Measurements from ENCODE around the gene KHDC1L.
"Not testable (repeated sequence)": the region's sequence is repeated elsewhere in the genome, so short reads cannot be mapped to it uniquely, and the experiment has no call there.

KHDC1L gene

GRCh38 chr6:73262671-73263569 is 37.6 kb upstream of the KHDC1L start, which contains the start of gene KHDC1:
TSS of gene KHDC1 (minus strand) at chr6:73263196. CDS start at chr6:73242517, 20,679 bp downstream.
- TF ChIP-seq POLR2AphosphoS5 (IDR thresholded peaks at IDR 0.05; ENCODE audit: low read depth): no peak
- peak; percentile 81 for TF ChIP-seq GABPA (IDR thresholded peaks at IDR 0.05; ENCODE audit: low read depth)
- no peaks in the 10 kb centered on the region for H3K27me3 ChIP-seq (ENCODE audit: insufficient read depth, poor library complexity, severe bottlenecking)
- DNase-seq (ENCODE audit: low read depth in 1 of 2, low spot score in 1 of 2): peak; percentile 30 to 35
- H3K4me3 ChIP-seq (replicated peaks; ENCODE audit: insufficient read depth, low read length): peak within 1 kb of the TSS; percentile 60
- H3K27ac ChIP-seq (replicated peaks): 0 out of 2 replicates have a peak within 1 kb of the TSS, but pooled peaks have one; percentile 18

DNA sequence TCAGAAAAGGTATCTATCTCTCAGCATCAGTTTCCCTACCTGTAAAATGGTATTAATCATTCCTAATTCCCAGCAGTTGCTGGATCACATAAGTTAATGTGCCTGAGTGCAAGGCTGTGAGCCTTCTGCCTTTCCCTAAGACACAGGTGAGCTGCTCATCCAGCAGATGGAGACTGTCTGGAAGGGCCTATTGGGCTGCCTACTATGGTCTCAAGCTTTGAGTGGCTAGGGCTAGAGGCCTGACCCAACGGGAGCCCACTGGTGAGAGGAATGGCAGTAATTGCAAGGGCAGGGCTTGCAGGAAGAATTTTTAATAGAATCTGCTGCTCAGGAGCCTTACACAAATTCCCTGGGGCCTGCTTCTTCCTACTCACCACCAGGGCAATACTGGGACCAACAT is 33.4 kb upstream of the KHDC1L start:
- no peak for TF ChIP-seq SPI1 (IDR thresholded peaks at IDR 0.05; ENCODE audit: borderline replicate concordance, low read depth)
- no peak for TF ChIP-seq CTCF (IDR thresholded peaks at IDR 0.05; ENCODE audit: insufficient read depth, low read length)
- TF ChIP-seq POLR2AphosphoS5 (IDR thresholded peaks at IDR 0.05; ENCODE audit: low read depth): no peak
- H3K4me3 ChIP-seq (replicated peaks; ENCODE audit: insufficient read depth, low read length): no peak overlapping the region
- H3K27me3 ChIP-seq (ENCODE audit: insufficient read depth, poor library complexity, severe bottlenecking): no peaks in the 10 kb centered on the region
- no peak overlapping the region for H3K27ac ChIP-seq (replicated peaks)
- DNase-seq (ENCODE audit: low read depth in 1 of 2, low spot score in 1 of 2): no peak

- H3K4me3 ChIP-seq (replicated peaks; ENCODE audit: insufficient read depth, low read length); H3K27me3 ChIP-seq (ENCODE audit: insufficient read depth, poor library complexity, severe bottlenecking); H3K27ac ChIP-seq (replicated peaks); DNase-seq (ENCODE audit: low read depth in 1 of 2, low spot score in 1 of 2): not testable (repeated sequence)
These were observed 29.0 kb upstream of the KHDC1L start for GRCh38 chr6:73254323-73254722.

DNA sequence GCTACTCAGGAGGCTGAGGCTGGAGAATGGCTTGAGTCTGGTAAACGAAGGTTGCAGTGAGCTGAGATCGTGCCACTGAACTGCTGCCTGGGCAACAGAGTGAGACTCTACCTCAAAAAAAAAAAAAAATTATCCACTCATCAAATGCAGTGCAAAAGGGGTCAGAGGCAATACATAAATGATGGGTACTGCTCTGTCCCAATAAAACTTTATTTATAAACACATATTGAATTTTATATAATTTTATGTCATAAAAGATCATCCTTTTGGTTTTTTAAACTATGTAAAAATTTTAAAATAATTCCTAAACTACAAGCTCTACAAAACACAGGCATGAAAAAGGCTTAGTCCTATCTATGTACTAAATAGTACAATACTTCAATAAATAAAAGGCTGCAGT is 27.4 kb upstream of the KHDC1L start:
- no peak for DNase-seq (ENCODE audit: low read depth in 1 of 2, low spot score in 1 of 2)
- TF ChIP-seq POLR2AphosphoS5 (IDR thresholded peaks at IDR 0.05; ENCODE audit: low read depth) (no peak), GABPA (IDR thresholded peaks at IDR 0.05; ENCODE audit: low read depth) (no peak), REST (IDR thresholded peaks at IDR 0.05; ENCODE audit: insufficient replicate concordance, low read depth) (no peak), CTCF (IDR thresholded peaks at IDR 0.05; ENCODE audit: insufficient read depth, low read length) (no peak), SPI1 (IDR thresholded peaks at IDR 0.05; ENCODE audit: borderline replicate concordance, low read depth) (no peak)
- no peak overlapping the region for H3K27ac ChIP-seq (replicated peaks)

GRCh38 chr6:73250016-73250415 is 24.7 kb upstream of the KHDC1L start:
- TF ChIP-seq CTCF (IDR thresholded peaks at IDR 0.05; ENCODE audit: insufficient read depth, low read length): no peak
- TF ChIP-seq REST (IDR thresholded peaks at IDR 0.05; ENCODE audit: insufficient replicate concordance, low read depth): no peak
- TF ChIP-seq SPI1 (IDR thresholded peaks at IDR 0.05; ENCODE audit: borderline replicate concordance, low read depth): no peak
- TF ChIP-seq GABPA (IDR thresholded peaks at IDR 0.05; ENCODE audit: low read depth): no peak
- no peak for TF ChIP-seq POLR2AphosphoS5 (IDR thresholded peaks at IDR 0.05; ENCODE audit: low read depth)
- DNase-seq (ENCODE audit: low read depth in 1 of 2, low spot score in 1 of 2): no peak
- Histone ChIP-seq H3K4me3 (replicated peaks; ENCODE audit: insufficient read depth, low read length) (no peak overlapping the region), H3K27me3 (ENCODE audit: insufficient read depth, poor library complexity, severe bottlenecking) (peaks cover 19% of the 10 kb centered on the region), H3K27ac (replicated peaks) (no peak overlapping the region)

More for the DNA sequence above, 27.4 kb upstream of the KHDC1L start:
- Histone ChIP-seq H3K4me3 (replicated peaks; ENCODE audit: insufficient read depth, low read length) (no peak overlapping the region), H3K27me3 (ENCODE audit: insufficient read depth, poor library complexity, severe bottlenecking) (peaks cover 9% of the 10 kb centered on the region)
